GM20431 (cell line): ENCODE measurements around the gene TCF7L2.
"Not testable (repeated sequence)": the region's sequence is repeated elsewhere in the genome, so short reads cannot be mapped to it uniquely, and the experiment has no call there.

ENCODE experiments used
- in situ Hi-C: fragments of 300-500 bp; cut with MseI, MboI; formaldehyde crosslinking; loops from one replicate; pipeline ENCODE4 v1.15.0; 2020; ENCODE audit warnings: low sequenced_read_pairs; ENCODE audit not compliant: unreplicated experiment

Gene TCF7L2

GRCh38 chr10:113057948-113058522 lies 108.0 kb downstream of the TCF7L2 start:
- in situ Hi-C loops, result no loop called here

- in situ Hi-C loops, result no loop called here
Measured at GRCh38 chr10:113058523-113059370, 108.7 kb downstream of the TCF7L2 start.

DNA sequence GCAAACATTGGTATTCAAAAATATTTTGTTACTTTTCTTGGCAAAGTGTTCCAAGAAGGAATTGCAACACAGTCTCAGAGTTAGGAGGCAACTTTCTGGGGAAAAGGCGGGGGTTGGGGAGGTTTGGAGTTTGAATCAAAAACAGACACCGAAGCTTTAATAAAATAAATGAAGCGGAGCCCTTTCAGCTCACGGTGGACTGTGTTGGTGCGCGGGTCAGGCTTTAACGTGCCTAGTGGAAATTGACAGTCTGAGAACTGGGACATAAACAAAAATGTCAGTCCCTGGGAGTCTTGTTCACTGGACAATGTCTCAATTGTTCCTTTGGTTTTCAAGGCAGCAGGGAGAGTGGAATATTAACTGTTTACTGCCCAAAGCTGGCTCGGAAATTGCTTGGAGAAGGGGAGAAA lies 109.3 kb downstream of the TCF7L2 start:
- in situ Hi-C loops, result no loop called here

DNA sequence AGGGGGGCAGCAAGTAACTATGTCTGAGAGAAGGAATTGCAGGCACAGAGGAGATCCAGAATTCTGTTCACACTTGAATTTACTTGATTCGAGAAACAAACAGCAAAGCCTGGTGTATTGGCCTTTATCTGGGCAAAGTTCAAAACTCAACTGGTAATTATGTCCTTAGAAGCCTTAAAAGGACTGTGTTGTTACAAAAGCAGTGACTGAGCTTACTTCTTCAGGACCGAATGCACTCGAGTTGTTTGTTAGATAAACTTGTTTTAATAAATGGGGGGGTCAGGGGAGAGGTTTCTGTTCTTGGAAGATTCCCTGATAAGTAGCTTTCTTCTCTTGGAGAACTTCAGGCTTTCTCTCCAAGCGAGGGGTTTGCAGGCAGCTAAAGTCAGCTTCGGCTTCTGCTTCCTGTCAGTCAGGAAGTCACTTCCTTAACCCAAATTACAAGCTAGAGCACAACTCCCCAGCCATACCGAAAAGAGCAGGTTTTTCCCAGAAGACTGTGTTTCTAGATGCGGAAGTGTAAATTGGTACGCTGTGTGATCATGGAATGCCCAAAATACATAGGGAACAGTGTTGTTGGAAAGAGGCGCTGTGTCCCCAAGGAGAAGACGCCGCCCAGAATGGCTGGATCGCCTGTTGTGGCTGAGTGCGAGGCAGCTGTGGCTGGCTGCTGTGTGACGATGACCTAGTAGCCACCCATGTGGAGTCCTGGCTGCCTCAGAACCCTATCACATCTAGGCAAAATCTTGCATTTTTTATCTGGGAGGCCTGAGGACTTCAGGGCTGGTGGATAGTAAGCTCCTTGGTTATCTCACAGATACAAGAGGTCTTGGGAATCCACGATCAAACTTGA lies 110.4 kb downstream of the TCF7L2 start:
- in situ Hi-C loops, result no loop called here

DNA sequence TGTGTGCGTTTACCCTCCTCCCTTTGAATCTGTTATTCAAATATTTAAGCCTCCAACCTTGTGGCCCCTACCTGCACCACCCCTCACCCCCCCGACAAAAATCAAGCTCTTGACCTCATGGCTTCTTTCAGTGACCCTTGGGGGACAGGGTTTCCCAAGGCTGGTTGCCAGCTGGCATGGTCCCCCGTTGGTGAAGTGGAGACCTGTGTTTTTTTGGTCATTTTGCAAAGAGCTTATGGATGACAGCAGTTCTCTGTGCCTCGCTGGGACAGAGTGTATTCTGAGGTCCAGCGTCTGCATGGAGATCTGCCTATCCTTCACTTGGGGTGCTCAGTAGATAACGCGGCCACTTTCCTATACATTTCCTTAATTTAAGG lies 111.0 kb downstream of the TCF7L2 start:
- in situ Hi-C loops, result no loop called here

DNA sequence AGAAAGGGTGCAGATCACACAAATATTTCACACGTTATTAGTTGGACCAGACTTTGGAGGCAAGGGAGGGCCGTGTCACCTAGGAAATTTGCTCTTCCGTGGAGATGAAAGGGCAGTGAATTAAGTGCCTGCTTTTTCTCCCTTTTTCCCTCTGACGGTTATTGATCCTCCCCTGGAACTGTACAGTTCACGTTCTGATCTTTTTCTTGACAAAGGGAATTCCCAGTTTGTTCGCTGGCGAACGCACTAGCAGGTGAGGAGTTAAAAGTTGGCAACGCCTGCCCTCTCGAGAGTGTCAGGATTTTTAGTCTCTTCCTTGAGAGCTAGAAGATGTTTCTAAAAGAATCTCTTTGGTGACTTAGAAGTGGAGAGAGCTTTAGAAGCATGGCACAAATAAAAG lies 111.5 kb downstream of the TCF7L2 start:
- in situ Hi-C loops, result no loop called here

DNA sequence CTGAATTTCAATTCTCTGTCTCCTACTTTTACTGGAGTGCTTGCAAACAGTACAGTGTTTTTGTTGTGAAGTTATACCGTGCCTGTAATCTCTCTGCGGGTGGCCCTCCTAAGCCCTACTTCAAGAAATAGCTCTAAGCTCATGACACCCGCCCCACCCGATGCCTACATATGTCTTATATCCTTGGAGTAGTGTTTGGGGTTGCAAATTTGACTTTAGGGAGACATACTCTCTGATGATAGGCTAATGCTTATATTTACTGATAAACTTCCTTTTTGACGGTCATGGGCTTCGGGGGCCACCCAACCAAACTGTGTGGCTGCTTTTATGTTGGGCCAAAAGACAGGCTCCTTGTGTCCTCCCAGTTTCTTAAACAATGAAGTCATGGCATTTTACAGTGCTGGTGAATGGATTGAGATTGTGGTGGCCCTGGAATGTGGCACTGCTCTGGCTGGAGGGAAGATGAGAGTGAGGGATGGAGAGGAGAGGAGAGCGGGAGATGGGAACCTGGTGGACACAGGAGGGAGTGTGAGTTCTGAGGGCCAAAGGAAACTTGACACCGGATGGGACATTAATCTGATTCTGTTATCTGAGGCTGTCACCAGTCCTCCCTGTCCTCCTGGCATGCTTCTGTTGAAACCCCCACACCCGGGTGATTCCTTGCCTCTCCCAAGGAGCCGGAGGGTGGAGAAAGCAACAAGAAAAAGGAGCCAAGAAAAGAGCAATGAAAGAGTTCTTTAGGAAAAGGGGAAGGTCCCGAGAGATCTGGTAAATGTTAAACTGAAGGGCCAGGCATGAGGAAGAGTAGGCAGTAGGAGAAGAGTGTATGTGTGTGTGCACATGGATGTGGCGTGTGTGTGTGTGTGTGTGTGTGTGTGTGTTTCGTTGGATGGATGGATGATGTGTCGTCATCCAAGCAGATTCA lies 113.3 kb downstream of the TCF7L2 start:
- in situ Hi-C loops, result no loop called here

- in situ Hi-C loops, result no loop called here
Measured at GRCh38 chr10:113064039-113064438, 114.0 kb downstream of the TCF7L2 start.

- in situ Hi-C loops, result not testable (repeated sequence)
Measured at GRCh38 chr10:113066120-113066519, 116.1 kb downstream of the TCF7L2 start.

GRCh38 chr10:113066561-113067312 lies 116.7 kb downstream of the TCF7L2 start:
- in situ Hi-C loops, result no loop called here

DNA sequence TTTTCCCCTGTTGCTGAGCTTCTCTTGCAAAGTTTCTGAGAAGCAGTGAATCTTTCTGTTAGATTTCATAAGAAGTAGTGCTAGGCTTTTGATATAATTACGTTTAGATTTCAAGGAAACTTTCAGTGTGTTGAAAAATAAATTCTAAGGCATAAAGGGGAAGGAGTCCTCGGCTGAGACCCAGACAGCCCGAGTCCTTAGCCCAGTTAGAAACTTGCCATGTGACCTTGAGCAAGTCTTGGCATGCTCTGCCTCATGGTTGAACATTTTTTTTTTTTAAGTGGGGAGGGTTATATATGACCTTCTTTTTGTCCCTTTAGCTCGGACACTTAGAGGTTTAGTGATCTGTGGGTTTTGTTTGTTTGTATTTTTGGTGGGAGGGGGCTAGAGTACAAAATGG lies 117.5 kb downstream of the TCF7L2 start:
- in situ Hi-C loops, result no loop called here

DNA sequence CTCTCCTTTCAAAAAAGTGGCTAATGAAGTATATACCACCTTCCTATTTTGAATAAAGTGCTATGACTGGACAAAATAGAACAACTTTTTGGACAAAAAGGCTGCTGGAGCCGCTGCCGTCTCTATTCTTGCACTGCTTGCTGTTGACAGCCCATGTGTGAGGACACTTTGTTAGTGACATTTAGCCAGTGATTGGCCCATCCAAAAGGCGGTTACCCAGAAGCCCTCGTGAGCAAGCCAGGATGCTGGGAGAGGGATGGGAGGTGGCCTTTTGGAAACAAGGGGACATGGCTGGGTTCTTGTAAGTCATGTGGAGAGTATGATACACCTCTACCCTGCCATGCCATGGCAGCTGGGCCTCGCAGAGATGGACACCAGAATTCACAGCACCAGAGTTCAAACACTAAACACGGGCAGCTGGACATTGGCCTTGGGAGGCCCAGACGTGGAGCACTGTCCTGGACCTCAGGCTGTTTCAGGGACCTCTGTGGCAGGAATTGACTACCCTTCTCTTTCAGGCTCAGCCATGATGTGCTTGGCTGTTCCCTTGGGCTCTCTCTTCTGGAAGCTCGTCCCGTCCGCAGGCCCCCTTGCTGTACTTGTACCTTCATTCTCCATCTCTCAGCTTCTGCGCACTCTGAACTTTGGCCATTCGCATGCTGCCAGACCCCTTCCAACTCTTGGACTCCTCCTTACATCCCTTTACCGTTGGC lies 118.3 kb downstream of the TCF7L2 start:
- in situ Hi-C loops, result no loop called here

DNA sequence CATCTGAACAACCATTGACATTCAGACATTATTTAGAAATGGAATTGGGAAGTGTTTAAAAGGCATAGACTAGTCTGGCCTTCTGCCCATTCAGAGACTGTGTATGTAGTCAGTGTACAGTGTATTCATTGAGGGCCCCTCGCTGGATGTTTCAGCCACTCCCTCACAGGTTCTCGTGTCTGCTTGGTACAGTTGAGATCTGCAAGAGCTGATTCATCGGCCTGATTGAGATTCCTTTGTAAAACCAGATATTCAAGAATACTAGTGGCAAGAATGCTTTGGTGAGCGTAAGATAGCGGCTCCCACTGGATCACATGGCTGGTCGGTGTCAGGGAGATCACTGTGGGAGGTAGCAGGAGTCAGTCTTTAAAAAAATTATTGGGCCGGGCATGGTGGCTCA lies 119.5 kb downstream of the TCF7L2 start:
- in situ Hi-C loops, result no loop called here

GRCh38 chr10:113071446-113071845 lies 121.4 kb downstream of the TCF7L2 start:
- in situ Hi-C loops, result no loop called here

DNA sequence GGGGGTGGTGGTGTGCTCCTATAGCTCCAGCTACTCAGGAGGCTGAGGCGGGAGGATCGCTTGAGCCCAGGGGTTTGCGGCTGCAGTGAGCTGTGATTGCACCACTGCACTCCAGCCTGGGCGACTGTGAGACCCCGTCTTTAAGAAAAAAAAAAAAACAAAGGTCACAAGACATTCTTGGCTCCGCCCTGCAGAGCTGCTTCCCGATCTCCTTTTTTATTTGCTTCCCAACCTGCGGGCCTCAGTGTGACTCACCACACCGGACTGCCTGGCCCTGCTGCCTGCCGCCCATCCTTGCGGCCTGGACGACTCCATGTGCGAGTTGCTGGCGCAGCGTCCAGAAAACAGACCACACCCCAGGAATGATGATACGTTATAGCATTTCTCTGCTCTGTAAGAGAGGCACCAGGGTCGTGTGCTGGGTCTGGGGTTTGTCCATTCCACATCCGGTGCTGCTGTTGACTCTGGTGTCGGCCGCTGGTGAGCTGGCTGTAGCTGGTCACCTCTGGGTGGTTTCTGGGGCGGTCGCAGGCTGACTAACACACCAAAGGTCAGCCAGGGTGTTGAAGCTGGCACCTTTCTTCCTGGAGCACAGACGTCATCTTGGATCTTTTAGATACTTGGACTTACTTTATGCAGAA lies 123.6 kb downstream of the TCF7L2 start:
- in situ Hi-C loops, result no loop called here

GRCh38 chr10:113076949-113077348 lies 126.9 kb downstream of the TCF7L2 start:
- in situ Hi-C loops, result no loop called here

DNA sequence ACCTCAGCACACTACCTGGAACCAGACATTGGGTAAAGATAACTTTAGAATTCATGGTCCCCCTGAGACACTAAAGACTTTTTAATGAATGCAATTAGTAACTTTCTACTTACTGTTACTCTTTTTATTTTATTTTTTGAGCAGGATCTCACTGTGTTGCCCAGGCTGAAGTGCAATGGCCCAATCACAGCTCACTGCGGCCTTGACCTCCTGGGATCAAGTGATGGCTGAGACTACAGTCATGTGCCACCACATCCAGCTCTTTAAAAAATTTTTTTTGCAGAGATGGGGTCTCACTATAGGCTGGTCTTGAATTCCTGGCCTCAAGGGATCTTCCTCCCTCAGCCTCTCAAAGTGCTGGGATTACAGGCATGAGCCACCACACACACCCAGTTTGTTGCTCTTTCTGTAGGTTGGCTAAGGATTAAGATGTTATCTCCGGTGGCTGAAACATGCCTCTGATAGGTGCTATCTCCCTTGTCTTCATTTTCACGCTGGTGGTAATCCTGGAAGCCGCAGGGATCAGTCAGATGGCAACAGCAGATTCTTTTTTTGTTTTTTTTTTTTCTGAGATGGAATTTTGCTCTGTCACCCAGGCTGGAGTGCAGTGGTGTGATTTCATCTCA lies 128.3 kb downstream of the TCF7L2 start:
- in situ Hi-C loops, result no loop called here
